ENCODE measurements around the gene SLIT3.
"Not testable (repeated sequence)": the region's sequence is repeated elsewhere in the genome, so short reads cannot be mapped to it uniquely, and the experiment has no call there.

The SLIT3 gene

DNA sequence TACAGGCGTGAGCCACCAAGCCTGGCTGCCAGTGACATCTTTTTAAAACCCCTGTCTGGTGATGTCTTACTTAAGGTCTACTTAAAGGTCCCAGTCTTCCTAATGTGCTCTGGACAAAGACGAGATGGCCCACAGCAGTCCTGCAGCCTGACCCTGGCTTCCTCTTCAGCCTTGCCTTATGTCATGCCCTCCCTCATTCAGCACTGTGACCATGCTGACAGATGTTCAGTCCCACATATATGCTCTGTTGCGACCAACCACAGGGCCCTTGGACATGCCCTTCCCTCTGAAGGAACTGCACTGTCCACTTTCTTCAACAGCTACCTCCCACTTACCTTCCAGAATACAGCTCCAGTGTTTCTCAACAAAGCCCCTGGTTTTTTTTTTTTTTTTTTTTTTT, 548.9 kb downstream of the SLIT3 start:
- DNase-seq (ENCODE audit: extremely low read depth, insufficient read length), result no peak
- H3K27me3 ChIP-seq (replicated peaks; ENCODE audit: control insufficient read depth, insufficient read depth, low read length), result no peaks in the 10 kb centered on the region; the same call in 1 of the 2 replicates
- H3K36me3 ChIP-seq (ENCODE audit: control insufficient read depth, insufficient read depth, low read length), result no peaks in the 10 kb centered on the region
- TF ChIP-seq, protein P1, sequence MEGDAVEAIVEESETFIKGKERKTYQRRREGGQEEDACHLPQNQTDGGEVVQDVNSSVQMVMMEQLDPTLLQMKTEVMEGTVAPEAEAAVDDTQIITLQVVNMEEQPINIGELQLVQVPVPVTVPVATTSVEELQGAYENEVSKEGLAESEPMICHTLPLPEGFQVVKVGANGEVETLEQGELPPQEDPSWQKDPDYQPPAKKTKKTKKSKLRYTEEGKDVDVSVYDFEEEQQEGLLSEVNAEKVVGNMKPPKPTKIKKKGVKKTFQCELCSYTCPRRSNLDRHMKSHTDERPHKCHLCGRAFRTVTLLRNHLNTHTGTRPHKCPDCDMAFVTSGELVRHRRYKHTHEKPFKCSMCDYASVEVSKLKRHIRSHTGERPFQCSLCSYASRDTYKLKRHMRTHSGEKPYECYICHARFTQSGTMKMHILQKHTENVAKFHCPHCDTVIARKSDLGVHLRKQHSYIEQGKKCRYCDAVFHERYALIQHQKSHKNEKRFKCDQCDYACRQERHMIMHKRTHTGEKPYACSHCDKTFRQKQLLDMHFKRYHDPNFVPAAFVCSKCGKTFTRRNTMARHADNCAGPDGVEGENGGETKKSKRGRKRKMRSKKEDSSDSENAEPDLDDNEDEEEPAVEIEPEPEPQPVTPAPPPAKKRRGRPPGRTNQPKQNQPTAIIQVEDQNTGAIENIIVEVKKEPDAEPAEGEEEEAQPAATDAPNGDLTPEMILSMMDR (IDR thresholded peaks at IDR 0.05; ENCODE audit: insufficient read depth, low read length, poor library complexity, severe bottlenecking), result no peak
- H3K4me3 ChIP-seq (replicated peaks; ENCODE audit: low read depth, low read length), result no peak overlapping the region

DNA sequence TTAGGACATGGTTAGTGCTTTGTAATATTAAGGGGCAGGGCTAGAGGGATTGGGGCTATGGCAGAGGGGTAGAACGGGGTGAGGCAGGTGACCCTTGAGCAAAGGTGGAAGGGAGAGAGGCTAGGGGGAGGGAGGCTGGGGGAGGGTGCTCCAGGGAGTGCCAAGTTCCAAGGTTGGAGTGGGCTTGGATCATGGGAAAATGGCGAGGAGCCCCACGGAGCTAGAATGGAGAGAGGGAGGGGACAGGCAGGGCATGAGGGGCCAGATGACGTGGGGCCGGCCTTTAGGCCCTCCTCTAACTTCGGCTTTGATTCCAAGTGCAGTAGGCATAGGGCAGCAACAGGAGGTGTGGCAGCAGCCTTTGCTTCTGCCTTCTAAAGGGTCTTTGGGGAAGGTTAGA, 550.0 kb downstream of the SLIT3 start:
- no peaks in the 10 kb centered on the region; the same call in 1 of the 2 replicates for H3K27me3 ChIP-seq (replicated peaks; ENCODE audit: control insufficient read depth, insufficient read depth, low read length)
- TF ChIP-seq, protein P1 (IDR thresholded peaks at IDR 0.05; ENCODE audit: insufficient read depth, low read length, poor library complexity, severe bottlenecking), result no peak
- no peak for DNase-seq (ENCODE audit: extremely low read depth, insufficient read length)
- no peak overlapping the region for H3K4me3 ChIP-seq (replicated peaks; ENCODE audit: low read depth, low read length)
- no peaks in the 10 kb centered on the region for H3K36me3 ChIP-seq (ENCODE audit: control insufficient read depth, insufficient read depth, low read length)

DNA sequence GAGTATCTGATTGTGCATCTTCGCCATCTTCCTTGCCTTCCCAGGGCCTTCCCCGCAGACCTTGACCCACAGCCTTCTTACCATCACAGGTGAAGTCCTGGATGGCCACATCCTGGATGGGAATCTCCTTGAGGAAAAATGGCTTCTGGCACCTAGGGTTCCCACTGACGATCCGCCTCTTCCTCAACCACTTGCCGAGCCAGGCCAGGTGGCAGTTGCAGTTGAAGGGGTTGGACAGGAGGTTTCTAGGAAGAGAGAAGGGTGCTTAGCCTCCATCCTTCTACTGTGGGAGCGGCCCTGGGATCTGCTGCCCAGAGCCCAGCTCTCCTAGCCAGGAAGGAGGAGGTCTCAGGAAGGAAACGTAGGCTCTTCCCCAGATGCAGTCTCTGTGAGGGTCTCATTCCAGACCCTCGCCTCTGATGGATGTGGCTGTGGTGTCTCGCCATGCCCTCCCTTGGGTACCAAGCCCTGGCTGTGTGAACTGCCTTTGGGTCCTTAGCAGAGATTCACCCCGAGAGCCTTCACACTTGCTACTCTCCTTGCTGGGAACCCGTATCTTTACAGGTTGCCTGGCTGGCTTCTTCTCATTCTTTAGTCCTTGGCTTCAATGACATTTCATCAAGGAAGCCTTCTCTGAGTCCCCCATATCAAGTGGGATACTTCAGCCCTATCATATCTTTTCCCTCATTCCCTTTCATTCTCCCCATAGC, 551.4 kb downstream of the SLIT3 start:
- no peaks in the 10 kb centered on the region for H3K27me3 ChIP-seq (replicated peaks; ENCODE audit: control insufficient read depth, insufficient read depth, low read length)
- no peak for DNase-seq (ENCODE audit: extremely low read depth, insufficient read length)
- H3K36me3 ChIP-seq (ENCODE audit: control insufficient read depth, insufficient read depth, low read length), result no peaks in the 10 kb centered on the region
- H3K4me3 ChIP-seq (replicated peaks; ENCODE audit: low read depth, low read length), result no peak overlapping the region
- TF ChIP-seq, protein P1 (IDR thresholded peaks at IDR 0.05; ENCODE audit: insufficient read depth, low read length, poor library complexity, severe bottlenecking), result no peak

DNA sequence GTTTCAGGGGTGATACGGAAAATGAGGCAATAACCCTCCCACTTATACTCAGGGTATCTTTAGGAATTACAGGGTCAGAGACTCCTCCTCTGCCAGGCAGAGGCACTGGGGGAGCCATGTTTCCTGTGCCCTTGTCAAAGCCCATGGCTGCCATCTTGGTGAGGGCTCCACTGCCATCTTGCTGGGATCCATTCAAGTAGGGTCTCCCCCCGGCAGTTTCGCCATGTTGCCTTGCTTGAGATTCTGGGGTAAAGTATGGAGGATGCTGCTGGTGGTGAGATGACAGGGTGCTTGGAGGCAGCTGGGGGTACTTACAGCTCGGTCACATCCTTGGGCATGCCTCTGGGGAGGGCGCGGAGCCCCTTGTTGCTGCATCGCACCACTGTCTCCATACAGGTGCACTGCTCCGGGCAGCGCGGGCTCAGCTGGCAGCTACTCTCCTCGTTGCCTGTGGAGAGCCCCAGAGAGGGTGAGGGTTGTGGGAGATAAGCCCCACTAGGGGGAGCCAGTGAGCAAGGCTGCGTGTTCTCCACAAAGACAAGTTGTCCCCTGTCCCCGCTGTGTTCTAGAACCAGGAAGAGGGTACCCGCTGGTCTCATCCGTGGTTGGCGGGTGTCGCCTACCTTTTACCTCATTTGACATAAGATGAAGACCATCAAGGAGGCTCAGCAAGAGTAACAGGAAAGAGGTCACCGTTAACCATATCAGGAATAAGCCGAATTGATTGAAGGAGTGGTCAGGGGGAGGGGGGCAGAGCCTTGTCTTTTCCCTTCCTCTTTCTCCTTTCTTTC, 552.8 kb downstream of the SLIT3 start:
- Histone ChIP-seq H3K27me3 (replicated peaks; ENCODE audit: control insufficient read depth, insufficient read depth, low read length) (no peaks in the 10 kb centered on the region), H3K4me3 (replicated peaks; ENCODE audit: low read depth, low read length) (no peak overlapping the region), H3K36me3 (ENCODE audit: control insufficient read depth, insufficient read depth, low read length) (no peaks in the 10 kb centered on the region)
- peak; percentile 28 for DNase-seq (ENCODE audit: extremely low read depth, insufficient read length)
- TF ChIP-seq, protein P1 (IDR thresholded peaks at IDR 0.05; ENCODE audit: insufficient read depth, low read length, poor library complexity, severe bottlenecking), result peak; percentile 93

DNA sequence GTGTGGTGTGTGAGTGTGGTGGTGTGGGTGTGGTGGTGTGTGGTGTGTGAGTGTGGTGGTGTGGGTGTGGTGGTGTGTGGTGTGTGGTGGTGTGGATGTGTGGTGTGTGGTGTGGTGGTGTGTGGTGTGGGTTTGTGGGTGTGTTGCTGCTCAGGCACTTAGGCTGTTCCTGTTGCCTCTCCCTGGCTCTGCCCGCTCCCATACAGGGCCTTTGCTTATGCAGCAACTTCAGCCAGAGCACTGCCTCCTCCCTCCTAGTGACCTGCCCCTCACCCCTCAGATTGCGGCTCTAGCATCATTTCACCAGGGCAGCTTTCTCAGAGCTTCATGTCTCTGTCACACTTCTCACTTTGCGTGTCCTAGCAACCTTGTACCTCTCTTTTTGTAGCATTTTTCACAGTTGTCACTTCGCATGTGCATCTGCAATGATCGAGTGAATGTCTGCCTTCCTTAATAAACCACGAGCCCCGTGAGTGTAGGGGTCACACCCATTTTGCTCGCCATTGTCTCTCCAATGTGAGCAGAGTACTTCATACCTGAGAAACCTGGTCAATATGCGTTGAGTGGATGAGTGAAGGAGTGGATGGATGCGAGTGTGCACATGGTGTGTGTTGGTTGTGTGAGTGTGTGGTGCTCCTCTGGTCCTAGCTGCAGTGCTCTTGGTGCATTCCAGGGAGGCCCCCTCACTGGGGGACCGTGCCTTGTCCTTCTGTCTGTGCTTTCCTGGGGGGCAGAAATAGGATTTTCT, 553.9 kb downstream of the SLIT3 start:
- TF ChIP-seq, protein P1 (IDR thresholded peaks at IDR 0.05; ENCODE audit: insufficient read depth, low read length, poor library complexity, severe bottlenecking), result no peak
- Histone ChIP-seq H3K4me3 (replicated peaks; ENCODE audit: low read depth, low read length) (no peak overlapping the region), H3K36me3 (ENCODE audit: control insufficient read depth, insufficient read depth, low read length) (no peaks in the 10 kb centered on the region), H3K27me3 (replicated peaks; ENCODE audit: control insufficient read depth, insufficient read depth, low read length) (no peaks in the 10 kb centered on the region)
- no peak for DNase-seq (ENCODE audit: extremely low read depth, insufficient read length)

DNA sequence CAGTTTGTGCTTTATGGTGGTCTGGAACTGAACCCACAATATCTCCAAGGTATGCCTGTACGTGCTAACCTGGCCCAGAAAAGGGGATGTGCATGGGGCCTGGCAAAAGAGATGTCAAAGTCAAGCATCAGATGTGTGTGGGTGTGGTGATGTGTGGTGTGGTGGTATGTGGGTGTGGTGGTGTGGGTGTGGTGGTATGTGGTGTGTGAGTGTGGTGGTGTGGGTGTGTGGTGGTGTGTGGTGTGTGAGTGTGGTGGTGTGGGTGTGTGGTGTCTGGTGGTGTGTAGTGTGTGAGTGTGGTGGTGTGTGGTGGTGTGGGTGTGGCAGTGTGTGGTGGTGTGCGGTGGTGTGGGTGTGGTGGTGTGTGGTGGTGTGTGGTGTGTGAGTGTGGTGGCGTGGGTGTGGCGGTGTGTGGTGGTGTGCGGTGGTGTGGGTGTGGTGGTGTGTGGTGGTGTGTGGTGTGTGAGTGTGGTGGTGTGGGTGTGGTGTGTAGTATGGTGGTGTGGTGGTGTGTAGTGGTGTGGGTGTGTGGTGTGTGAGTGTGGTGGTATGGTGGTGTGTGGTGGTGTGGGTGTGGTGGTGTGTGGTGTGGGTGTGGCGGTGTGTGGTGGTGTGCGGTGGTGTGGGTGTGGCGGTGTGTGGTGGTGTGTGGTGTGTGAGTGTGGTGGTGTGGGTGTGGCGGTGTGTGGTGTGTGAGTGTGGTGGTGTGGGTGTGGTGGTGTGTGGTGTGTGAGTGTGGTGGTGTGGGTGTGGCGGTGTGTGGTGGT, 554.6 kb downstream of the SLIT3 start:
- not testable (repeated sequence) for H3K27me3 ChIP-seq (replicated peaks; ENCODE audit: control insufficient read depth, insufficient read depth, low read length); DNase-seq (ENCODE audit: extremely low read depth, insufficient read length); H3K4me3 ChIP-seq (replicated peaks; ENCODE audit: low read depth, low read length); H3K36me3 ChIP-seq (ENCODE audit: control insufficient read depth, insufficient read depth, low read length)

All from GM06990 (cell line).